Measurements from ENCODE around the gene PTGES2.
A peak's percentile ranks its signal among the peaks of the same experiment; 100 is the strongest.

PTGES2 gene

DNA sequence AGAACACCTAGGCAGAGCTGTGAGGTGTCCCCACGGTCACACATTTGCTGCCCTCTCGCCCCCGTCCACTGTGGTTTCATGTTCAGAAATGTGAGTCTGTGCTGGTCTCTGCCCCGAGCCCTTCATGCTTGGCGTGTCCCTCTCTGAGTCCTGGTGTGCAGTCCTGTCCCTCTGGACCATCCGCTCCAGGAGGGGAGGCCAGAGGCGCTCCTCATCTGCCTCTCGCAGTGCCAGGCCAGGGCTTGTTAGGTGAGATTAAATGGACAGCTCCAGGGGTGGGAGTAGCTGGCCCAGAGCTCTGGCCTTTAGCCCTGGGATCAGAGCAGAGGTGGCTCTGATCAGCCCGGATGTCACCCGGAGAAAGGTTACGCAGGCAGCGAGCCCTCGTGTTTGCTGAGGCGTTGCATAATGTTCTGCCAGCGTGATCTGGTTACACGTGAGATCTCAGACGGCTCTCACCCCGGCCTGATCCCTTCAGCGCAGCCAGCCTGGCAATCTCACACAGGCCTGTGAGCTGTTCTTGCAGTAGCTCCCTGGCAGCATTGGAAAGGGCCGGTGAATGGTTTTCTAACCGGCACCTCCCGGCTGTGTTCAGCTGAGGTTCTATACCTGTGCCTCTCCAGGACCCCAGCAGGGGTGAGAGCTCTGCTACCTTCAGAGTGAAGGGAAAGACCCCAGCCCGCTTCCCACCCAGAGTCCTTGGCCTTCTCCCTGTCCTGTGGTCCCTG, 24.5 kb downstream of the PTGES2 start:
- no peak for DNase-seq

DNA sequence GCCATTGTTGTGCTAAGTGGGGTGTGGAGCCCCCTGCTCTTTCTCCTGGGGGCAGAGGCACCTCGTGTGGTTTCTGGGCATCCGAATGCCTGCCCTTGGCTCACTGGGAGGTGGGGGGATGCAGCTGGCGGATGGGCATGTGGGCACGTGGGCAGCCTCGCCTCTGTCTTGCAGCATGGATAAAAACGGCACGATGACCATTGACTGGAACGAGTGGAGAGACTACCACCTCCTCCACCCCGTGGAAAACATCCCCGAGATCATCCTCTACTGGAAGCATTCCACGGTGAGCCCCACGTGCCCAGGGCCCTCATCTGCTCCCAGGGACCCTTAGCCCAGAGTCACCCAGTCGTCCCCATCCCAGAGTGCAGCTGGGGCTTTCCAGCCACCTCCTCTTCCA, 25.3 kb downstream of the PTGES2 start:
- DNase-seq: no peak

DNA sequence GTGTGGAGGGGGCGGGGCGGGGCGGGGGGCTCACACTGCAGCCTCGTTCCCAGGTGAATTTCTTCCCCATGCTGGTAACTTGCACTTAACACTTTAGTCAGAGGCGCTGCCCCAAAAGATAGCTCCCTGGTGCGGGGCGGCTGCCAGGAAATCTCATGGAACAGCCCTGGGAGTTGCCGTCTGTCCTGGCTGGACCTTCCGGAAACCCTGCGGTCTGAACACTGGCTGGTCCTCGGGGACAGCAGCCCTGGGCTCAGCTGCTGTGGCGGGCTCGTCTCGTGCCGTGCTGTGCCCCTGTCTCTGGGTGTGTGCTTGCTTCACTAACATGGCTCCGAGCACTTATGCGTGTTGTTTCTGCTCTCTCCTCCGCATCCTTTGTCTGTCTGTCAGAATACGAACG, 25.8 kb downstream of the PTGES2 start:
- DNase-seq: no peak

DNA sequence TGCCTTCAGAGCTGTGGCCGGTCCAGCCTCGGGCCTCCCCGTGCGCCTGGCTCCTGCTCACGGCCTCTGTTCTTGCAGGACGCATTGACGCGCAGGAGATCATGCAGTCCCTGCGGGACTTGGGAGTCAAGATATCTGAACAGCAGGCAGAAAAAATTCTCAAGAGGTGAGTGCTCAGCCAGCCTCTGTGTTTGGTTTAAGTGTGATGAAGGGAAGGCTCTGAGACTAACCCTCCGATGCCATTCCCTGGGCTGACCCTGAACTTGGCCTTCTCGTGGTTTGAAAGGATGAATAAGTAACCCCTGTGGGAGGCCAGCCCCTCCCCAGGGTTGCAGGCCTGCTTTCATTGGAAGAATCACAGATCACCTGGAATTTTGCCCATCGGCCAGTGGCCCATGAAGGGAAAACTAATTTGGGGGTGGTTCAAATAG, 26.3 kb downstream of the PTGES2 start:
- DNase-seq: no peak

DNA sequence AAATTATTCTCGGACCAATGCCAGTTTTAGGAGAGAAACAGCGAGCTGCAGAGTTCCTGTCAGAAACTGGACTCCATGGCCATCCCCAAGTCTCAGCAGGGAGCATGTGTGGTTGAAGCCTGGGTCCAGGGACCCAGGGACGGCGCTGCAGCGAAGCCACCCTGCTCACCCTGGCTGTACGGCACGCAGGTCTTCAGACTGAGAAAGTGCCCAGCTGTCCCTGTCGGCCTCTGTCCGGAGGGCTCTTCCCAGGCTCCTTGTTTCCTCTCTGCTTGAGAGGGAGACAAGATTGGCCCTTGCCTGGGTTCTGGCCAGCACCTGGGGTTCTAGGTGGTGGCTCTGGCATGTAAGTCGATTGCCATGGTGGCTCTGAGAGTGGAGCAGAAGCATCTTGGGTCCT, 26.9 kb downstream of the PTGES2 start:
- DNase-seq: no peak

DNA sequence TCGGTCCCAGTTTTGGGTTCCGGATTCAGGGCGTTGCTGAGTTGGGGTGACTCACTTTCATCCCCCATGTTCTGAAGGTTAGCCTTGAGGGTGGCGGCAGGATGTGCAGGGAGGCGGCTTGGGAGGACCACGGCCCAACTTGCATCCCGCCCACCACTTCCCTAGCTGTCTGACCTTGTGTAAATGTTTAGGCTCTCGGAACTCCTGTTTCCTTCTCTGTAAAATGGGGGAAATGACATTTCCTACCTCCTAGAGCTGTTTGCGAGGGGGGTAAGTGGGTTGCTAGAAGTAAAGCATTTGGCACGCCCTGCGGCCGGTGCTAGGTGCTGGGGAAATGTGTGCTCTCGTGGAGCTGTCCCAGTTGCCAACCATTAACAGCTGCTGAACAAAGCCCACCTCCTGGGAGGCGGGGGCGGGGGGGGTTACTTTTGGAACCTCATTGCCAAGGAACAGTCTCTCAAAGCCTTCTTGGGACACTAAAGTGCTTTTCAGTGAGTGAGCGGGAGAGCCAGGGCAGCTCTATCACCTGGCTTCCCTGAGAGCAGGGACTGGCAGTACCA, 27.5 kb downstream of the PTGES2 start:
- DNase-seq: no peak

DNA sequence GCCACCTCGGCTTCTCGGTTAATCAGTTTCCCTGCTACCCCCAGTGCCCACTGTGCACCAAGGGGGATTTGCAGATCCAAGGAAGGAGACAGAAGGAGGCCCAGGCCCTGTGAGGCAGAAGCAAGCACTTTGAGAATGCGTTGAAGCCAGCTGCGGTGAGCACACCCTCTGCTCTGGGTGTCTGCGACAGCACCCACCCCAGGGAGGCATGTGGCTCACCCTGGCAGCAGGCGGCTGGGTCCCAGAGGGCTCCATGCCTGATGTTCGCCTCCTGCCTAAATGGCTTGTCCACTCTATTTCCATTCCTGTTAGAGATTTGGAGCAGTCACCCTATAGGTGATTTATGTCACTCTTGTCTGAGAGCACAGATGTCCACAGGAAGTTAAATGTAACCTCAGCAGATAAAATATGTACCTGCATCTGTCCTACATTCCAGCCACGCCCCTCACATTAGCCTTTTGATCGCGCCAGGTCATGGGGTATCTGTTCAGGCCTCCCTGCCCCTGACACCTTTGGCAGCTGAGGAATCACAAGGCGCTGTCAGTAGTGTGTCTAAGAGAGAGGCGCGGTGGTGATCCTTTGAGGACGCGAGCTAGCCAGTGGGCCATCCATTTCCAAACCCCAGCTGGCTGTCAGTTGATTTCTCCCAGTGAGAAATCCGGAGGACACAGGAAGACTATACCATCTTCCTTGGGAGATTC, 28.1 kb downstream of the PTGES2 start:
- DNase-seq: no peak

DNA sequence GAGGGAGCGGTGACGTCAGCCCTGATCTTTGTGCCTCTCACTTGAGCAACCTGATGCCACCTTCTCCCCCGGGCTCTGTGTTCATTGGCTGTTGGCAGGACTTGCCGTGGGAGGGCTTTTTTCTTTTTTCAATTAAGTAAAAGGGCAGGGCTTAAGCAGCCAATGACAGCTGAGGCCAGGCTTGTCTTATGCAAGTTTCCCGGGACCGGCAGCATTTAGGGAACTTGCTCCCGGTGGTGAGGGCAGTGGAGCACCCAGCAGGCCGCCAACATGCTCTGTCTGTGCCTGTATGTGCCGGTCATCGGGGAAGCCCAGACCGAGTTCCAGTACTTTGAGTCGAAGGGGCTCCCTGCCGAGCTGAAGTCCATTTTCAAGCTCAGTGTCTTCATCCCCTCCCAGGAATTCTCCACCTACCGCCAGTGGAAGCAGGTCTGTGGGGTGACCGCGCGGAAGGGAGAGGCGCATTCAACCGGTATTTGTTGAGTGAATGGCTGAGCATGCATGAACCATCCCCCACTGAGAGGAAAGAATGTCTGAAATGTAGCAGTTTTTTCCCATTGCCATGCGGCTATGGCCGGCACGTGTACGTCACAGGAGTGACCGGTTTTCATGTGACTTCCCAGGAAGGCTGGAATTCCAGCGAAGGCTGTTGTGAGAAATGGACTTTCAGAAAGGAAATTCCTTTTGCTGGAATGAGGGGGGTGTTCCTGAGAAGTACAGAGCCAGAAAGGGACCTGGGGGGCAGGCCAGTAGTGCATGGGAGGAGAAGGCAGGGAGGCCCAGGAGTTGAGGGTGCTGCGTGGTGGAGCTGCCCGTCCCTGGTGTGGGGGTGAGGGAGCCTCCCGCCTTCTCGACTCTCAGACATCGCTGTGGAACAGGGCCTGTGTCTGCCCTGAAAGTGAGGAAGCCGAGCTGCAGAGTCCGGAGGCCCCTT, 29.0 kb downstream of the PTGES2 start:
- peak in 1 of 2 experiments; percentile 78 for DNase-seq

DNA sequence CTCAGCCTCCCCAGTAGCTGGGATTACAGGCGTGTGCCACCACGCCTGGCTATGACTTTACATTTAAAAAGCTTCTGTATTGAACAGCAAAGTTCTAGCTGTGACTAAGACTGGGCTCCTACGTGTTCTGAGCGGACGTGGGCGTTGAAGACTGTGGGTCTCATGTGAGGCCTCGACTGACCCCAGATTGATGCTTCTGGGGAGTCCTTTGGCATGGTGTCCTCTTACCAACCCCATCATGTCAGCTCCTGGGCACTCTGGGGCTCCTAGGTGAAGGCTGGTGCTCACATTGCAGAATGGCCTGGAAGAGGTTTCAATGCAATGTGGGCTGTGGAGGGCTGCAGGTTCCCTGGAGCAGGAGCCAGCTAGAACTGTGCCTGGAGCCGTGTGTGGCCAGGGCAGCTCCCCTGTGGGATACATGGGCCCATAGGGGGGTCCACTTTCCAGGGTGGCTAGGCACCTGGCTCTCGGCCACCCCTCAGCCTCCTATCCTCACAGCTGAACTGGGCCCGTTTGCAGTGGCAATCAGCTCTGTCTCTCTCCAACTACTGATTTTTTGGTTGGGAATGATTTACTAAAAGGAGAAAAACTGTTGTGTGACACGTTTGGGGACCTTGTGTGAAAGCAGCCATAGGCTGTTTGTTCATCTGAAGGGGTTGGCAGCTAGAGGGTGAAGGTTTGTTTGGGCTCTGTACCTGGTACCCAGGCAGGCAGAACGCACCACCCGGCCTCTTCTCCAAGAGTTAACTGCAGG, 29.8 kb downstream of the PTGES2 start:
- no peak for DNase-seq

DNA sequence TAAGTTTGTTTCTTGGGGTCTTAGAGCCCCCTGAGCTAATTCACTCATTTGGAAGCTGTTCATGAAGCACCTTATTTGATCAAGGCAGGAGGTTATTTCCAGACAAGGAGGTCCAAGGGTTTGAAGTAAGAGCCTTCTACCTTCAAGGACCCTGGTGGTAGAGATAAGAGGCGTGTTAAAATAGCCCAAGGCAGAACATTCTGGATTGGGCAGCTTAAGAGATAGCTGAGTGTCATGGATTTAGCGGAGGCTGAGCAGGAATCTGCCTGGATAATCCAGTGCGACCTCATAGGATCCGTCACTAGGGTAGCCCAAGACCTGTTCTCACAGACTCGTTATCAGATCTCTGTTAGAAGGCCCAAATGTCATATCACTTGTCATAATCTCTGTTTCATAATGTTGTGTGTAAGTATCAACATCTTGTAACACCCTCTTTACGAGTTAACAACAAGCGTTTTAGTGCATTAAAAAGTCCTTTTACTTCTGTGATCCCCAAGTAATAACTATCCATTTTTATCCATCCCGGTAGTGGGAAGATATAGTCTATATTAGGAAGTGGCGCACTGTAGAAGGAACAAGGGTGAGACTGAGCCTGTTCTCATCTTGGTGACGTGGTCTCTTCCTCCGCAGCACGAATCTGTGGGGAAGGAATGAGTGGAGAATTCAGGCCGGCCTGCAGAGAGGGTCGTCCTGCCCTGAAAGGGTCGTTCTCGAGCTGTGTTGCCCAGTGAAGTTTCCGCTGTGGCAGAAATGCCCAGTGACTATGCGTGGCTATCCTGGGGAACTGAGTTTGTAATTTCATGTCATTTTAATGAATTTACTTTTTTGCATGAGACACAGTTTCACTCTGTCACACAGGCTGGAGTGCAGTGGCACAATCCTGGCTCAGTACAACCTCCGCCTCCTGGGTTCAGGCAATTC, 30.7 kb downstream of the PTGES2 start:
- DNase-seq: no peak

DNA sequence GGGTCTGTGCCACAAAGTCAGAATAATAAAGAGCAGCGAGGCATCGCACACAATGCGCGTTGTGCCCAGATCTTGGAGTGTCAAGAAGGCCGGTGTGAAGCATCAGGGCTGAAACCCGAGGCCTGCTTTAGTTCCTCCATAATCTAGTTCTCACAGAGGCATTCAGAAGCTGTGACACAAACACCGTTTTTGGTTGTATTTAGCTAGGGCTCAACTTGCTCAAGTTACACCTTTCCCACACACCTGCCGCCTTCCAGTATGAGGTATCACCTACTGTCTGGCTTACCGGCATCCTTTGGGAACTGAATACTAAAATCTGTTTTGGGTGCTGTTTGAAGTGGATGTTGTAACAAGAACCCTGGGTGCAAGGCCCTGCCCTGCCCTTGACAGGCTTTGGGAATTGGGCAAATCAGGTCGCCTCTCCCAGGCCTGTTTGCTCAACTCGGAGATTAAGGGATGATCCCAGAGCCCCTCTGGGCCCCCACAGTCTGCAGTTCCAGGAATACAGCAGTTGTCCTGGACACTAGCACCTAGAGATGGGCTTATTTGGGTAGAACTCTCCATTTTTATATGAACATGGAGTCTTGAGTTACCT, 32.5 kb downstream of the PTGES2 start:
- DNase-seq: no peak

DNA sequence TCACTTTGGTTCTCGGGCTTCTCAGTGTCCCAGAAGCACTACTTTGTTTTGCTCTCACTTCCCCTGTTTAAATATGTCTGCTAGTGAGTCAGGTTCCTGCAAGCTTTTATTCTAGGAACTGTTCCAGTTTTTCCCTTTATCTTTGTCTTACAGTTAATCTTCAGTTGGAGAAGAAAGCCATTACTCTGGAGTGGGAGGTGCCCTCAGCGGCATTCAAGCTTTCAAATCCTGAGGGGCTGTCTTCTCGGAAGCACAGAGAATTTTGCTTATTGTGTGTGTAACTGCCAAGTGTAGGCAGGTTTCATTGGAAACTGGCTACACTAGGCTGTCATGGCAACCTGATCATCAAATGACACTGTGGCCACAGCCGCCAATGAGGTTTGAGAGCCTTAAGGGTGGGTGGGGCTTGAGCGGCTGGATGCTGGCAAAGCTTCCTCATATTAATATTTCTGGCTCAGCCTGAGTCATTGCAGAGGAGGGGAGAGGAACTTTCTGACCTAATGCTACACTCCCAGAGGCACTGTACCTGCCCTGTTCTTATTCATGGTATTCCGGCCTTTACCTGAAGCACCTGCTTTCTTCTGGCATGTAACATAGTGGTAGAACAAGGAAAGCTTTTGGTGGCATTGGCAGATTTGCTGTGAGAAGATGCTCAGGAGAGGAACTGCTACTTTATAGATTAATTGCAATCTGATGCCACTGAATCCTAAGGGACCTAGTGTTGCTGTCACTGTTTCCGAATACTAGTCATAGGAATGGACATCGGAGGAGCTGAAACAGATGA, 33.2 kb downstream of the PTGES2 start:
- DNase-seq: peak; percentile 85 to 88

DNA sequence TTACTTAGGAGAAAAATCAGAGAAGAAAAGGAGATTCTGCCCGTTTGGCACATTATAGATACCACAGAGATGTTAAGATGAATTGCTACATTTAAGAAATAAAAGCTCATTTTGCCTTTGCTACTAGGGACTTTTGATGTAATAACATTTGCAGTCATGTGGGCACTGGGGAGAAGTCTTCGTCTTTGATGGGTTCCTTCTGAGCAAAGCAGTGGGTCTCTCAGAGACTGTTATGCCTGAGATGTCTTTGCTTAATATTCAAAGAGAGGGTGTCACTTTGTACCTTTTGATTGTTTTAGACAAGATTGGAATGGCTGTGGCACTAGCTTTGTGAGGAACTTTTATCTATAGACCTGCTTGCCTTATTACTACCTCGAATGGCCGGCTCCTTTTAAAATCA, 34.5 kb downstream of the PTGES2 start:
- no peak for DNase-seq

DNA sequence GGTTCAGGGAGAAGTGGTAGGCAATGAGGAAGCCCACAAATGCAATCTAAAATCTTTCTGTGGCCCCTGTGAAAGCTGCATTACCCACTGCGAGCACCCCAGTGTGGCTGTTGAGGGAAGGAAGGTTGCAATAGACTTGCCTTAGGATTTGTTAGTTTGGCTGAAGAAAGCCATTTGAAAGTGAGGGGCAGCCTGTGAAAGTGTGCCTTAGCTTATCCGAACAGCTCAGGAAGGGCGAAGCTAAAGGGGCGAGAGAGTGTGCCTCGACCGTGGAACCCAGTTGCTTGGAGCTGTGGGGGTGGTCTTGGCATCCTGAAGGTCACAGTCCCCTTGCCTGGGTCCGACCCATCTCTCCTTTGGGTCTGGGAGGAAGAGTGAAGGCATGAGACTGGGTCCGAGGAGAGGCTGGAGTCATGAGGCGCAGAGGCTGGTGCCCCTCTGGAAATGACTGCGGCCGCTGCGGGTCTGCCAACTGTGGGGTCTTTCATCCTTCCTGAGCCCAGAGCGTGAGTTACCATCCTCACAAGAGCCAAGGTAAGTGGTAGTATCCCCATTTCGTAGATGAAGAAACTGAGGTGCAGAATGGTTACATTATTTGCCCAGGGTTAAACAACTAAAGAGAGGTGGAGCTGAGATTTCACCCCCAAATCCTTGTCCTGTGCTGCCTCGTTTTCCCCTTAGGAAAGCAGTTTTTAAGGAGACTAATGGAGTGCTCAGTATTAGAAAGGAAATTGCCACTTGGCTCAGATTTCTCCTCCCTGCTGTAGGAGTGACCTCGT, 35.1 kb downstream of the PTGES2 start:
- no peak for DNase-seq

DNA sequence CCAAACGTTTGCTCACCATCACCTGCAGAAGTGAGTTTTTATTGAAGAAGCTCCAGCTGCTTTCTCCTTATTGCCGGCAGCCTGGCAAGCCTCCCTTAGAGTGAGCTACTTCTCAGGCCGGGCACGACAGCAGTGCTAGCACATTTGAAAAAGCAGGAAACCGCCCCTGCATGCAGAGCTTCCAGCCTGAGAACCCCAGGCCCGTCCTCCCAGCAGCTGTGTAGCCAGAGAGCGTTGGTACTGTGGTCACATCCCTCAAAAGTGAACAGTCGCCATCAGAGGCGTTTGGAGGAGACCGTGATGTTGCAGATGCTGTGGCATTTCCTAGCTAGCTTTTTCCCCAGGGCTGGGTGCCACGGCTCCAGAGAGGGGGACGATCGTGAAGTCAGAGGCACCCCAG, 36.0 kb downstream of the PTGES2 start:
- no peak for DNase-seq

DNA sequence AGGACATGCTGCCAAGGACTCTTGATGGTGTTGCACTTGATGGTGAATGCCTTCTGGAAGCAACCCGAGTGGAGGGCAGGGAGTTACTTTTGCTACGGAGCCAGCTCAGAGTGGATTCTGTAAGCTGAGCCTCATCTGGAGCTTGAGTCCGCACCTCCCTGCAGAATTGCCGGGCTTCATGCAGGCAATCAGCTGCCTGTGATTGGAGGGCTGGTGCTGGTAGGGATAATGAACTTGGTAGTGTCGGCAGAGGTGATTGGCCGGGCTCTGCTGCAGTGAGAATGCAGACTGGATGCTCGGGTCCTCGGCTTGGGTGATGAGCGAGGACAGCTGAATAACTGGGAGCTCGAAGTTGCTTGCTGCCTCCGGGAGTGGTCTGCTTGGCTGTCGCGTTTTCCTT, 36.4 kb downstream of the PTGES2 start:
- no peak for DNase-seq

DNA sequence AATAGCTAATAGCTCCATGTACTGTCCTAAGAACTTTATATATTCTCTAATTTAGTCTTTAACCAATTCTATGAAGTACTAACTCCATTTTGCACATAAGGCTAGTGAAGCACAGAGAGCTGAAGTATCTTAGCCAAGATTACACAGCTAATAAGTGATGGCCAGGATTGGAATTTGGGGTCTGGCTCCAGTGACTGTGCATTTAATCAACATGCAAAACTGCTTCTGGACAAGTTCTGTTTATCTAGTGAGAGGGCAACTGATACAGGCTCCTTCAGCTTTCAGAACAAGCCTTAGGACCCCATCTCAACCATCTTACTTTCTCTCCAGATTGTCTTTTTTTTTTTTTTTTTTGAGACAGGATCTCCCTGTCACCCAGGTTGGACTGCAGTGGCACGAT, 38.2 kb downstream of the PTGES2 start:
- DNase-seq: no peak

DNA sequence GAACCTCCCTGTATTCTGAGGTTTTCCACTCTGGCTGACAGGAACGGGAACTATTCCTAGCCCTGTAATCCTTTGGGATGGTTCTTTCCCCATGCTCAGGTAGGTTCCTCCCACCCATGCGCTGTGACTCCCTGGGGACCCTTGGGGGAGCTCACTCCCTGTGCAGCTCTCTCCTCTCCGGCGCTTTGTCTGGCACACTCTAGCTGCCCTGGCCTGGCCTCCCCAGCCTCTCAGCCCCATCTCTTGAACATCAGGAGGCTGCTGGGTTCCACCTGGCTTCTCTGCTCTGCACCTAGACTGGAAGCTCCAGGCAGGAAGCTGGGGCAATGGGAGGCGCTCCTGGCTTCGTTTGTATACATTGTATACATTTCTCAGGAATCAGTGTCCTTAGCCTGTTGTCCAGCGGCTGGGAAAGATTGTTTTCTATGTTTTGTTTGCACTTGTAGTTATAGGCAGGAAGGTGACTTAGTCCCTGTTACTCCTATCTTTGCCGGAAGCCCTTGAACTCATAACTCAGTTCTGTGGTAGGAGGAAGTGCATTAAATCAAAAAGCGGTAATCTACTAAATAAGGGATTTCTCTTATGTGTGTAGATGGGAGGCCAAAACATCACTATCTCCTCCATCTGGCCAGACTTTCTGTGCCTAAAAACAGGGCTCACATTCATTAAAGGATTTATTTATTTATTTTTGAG, 39.1 kb downstream of the PTGES2 start:
- no peak for DNase-seq

DNA sequence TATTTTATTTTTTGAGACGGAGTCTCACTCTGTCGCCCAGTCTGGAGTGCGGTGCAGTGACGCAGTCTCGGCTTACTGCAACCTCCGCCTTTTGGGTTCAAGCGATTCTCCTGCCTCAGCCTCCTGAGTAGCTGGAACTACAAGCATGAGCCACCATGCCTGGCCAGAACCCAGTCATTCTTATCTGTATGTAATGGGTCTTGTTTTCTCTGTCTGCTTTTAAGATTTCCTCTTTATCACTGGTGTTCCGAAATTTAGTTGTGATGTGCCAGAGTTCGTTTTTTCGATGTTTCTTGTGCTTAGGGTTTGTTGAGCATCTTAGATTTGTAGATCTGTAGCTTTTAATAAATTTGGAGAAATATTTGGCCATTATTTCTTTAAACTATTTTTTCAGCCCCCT, 40.3 kb downstream of the PTGES2 start:
- no peak for DNase-seq
